ENCODE data around the gene FTCD.

DNA sequence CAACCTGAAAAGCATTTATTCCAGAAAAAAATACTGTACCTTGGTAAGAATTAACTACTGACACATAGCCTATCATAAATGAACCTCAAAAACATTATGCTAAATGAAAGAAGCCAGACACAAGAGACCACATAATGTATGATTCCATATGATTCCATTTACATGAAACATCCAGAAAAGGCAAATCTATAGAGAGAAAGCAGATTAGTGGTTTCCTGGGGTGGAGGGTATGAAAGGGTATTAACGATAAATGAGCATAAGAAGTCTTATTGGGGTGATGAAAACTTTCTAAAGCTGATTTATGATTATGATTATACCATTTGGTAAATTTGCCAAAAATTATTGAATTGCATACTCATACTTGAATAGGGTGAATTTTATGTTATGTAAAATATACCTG is 67.7 kb downstream of the FTCD start:
- TF ChIP-seq POLR2A (IDR thresholded peaks at IDR 0.05; ENCODE audit: low read length) (no peak), GATA1 (IDR thresholded peaks at IDR 0.05; ENCODE audit: low read depth, low read length) (no peak)
